NCI-H1105 (cell line): ENCODE data around the gene MGLL.
"Not testable (repeated sequence)": the region's sequence is repeated elsewhere in the genome, so short reads cannot be mapped to it uniquely, and the experiment has no call there.

Source experiments
- DNase-seq: peaks from one replicate; lab custom pipeline; 2025; lab: John Stamatoyannopoulos, UW

The MGLL gene

GRCh38 chr3:127688416-127689265 lies 133.7 kb downstream of the MGLL start:
- no peak for DNase-seq

GRCh38 chr3:127688022-127688415 lies 134.3 kb downstream of the MGLL start:
- DNase-seq = no peak

DNA sequence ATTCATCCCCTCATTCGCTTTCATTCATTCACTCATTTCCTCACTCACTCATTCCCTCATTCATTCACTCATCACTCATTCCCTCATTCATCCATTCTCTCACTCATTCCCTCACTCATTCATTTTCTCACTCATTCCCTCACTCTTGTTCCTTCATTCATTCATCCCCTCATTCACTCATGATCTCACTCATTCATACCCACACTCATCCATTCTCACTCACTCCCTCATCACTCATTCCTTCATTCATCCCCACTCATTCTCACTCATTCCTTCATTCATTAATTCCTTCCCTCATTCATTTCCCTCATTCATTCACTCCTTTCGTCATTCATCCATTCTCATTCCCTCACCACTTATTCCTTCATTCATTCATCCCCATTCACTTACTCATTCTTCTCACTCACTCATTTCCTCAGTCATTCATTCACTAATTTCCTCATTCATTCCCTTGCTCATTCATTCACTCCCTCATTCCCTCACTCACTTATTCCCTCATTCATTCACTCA lies 135.0 kb downstream of the MGLL start:
- no peak for DNase-seq

- no peak for DNase-seq
Measured at GRCh38 chr3:127686512-127686894, 135.8 kb downstream of the MGLL start.

DNA sequence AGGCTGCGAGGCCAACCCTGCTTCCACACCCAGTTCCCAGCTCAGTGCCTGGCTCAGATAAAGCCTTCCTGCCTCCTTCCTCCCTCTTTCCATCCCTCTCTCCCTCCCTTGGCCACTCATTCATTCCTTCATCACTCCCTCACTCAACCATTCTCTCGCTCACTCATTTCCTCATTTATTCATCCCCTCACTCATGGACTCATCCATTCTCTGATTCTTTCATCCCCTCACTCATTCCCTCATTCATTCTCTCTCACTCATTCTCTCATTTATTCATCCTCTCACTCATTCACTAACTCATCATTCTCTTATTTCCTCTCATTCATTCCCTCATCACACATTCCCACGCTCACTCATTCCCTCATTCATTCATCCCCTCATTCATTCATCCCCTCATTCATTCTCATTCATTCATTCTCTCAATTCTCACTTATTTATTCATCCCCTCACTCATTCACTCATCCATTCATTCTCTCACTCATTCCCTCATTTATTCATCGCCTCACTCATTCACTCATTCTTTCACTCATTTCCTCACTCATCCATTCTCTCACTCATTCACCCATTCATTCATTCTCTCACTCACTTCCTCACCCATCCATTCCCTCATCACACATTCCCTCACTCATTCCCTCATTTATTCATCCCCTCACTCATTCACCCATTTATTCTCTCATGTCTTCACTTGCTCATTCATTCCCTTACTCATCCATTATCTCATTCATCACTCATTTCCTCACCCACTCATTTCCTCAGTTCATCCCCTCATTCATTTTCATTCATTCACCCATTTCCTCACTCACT lies 136.4 kb downstream of the MGLL start:
- no peak for DNase-seq

DNA sequence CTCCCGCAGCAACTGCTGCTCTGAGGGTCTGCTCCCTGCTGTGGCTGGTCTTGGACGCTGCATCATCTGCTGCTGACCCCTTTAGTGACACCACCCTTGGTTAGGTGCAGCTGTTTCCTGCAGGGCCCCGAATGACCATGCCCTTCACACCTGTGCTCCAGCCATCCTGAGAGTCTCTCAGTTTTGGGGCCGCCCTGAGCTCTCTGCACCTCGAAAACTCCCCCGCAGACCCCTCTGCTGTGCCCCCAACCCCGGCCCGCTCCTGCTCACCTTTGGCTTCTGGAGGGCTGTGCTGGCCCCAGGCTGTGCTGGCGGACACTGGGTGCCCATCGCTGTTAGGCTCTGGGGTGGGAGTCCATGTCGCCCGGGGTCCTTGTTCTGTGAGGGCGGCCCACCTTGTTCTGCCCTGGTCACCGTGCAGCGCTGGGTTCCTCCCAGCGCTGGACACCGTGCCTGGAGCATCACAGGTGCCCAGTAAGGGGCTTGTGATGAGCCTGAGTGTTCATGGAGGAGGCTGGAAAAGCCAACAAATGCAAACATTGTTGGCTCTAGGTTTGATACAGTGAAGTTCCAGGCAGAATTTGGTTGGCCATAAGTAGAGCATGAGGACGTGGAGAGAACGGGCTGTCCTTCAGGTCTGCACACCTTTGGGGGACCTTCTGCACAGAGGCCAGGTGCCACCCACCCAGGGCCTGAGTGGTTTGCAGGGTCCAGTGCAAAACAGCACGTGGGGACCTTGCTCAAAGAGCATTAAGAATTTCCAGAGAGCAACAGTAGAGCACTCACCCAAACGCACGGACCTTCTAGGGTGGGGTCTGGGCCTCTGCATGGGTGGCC lies 137.2 kb downstream of the MGLL start:
- DNase-seq = no peak

DNA sequence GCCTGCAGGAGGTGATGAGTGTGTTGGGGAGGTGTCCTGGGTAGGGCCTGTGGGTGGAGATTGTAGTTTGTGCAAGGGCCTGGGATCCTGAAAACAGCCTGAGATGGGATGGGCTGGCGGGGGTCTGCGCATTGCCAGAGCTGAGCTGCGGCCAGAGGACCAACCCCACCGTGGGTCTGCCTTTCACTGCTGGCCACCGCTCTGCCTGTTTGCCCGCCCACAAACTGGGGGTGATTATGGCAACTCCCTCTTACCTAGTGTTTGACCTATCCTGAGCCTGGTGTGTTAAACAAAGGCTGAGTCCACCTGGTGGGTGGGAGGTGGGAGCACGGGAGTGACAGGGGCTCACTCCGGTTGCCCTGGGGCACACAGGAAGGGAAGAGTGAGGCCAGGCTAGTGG lies 139.8 kb downstream of the MGLL start:
- no peak for DNase-seq

GRCh38 chr3:127682175-127682554 lies 140.2 kb downstream of the MGLL start:
- DNase-seq = not testable (repeated sequence)

DNA sequence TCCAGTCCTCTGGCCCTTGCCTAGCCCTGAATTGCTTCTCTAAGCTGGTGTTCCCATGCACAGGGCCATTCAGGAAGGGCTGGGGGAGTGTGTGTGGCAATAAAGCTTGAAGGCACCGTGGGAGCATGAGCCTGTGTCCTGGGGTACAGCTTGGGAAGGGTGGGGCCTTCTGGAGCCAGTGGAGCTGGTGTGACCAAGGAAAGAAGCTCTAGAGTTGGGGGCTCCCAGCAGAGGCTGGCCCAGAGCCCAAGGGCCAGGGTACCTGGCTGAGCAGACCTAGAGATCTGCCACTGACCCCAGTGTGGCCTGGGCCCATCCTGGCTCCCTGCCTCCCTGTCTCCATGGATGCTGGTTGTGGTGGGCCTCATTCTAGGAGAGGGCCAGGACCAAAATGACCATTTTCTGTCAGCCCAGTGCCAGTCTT lies 141.5 kb downstream of the MGLL start:
- DNase-seq = no peak

DNA sequence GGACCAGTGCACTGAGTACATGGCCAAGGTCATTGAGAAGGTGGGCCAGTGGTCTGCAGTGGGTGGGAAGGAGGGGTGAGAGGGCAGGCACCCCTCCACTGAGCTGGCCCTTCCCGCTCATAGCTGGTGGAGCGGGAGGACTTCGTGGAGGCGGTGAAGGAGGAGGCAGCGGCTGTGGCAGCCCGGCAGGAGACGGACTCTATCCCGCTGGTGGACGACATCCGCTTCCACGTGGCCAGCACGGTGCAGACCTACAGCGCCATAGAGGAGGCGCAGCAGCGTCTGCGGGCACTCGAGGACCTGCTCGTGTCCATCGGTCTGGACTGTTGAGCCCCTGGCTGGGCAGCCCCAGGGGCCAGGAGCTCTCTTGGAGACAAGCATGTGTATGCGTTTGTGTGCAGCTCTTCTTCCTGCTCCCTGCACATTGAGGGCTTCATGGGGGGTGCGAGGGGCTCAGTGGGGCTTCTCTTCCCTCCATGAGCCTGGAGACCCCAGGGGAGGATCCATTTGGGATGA lies 142.1 kb downstream of the MGLL start:
- no peak for DNase-seq

DNA sequence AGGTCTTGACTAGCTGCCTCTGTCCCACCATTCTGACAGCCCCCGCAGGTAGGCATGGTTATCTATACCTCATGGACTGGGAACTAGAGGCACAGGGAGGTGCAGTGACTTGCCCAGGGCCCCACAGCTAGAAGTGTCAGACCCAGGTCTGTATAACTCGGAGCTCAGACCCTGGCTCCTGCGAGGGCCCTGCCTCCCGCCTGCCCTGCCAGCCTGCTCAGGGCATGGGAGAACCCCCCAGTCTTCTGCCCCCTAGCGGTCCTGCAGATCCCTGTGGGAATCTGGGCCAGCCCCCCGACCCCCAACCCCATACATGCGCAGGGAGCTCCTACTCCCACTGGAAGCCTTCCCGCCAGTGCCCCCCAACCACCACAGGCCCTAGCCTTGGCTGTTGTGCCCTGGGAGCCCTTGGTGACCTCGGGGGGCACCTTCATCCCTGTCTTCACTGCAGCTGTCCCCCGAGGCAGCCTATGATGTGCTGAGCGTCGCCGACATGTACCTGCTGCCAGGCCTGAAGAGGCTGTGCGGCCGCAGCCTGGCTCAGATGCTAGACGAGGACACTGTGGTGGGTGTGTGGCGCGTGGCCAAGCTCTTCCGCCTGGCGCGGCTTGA lies 142.7 kb downstream of the MGLL start:
- DNase-seq = no peak

GRCh38 chr3:127678611-127679533 lies 143.4 kb downstream of the MGLL start:
- no peak for DNase-seq

DNA sequence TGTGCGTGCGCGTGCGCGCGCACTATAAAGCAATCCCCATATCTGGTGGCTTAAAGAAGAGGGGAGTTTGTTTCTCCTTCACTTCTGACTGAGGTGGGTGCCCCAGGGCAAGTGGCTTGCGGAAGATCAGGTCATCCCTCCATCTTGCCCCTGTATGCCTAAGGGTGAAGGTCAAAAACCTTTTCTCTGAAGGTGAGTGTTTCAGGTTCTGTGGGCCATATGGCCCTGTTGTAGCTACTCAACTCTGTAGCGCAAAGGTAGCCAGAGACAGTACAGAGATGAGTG lies 144.1 kb downstream of the MGLL start:
- no peak for DNase-seq

GRCh38 chr3:127677541-127678314 lies 144.6 kb downstream of the MGLL start:
- no peak for DNase-seq

DNA sequence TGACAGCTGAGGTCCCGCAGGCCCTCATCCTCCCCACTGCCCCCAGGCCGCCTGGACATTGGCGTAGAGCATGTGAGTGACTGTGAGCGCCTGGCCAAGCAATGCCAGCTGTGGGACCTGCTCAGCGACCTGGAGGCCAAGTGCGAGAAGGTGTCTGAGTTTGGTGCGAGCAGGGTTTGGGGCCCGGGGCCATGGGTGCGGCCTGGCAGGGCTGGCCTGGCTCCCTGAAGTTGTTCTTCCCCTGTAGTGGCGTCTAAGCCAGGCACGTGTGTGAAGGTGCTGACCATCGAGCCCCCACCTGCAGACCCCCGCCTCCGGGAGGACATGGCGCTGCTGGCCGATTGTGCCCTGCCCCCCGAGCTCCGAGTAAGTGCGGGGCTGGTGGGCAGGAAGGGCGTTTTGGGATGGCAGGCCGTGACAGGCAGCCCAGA lies 145.4 kb downstream of the MGLL start:
- DNase-seq = no peak

GRCh38 chr3:127676456-127676855 lies 145.9 kb downstream of the MGLL start:
- DNase-seq = no peak

DNA sequence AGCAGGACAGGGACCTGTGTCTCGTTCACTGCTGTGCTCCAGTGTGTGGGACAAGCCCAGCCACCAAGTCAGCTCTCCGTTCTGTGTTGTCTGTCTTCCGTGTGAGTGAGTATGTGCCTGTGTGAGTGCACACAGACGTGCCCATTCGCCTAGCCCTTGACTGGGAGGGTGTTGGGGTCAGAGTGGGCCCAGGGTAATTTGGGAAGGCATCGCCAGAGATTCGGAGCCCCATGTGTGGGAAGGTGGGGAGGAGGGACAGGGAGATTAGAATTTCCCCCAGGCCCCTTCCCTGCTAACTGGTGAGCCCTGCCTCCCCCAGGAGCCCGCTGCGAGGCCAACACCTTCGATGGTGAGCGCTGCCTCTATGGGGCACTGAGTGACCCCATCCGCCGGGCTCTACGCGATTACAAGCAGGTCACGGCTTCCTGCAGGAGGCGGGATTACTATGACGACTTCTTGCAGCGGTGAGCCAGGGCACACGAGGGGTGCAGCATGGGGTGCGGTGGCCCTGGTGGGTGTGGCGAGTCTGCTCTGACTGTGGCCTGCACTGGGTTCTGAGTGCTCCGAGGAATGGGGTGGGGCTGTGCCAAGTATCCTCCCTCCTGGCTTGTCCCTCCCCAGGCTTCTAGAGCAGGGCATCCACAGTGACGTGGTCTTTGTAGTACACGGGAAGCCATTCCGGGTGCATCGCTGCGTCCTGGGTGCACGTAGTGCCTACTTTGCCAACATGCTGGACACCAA lies 146.5 kb downstream of the MGLL start:
- DNase-seq = no peak

DNA sequence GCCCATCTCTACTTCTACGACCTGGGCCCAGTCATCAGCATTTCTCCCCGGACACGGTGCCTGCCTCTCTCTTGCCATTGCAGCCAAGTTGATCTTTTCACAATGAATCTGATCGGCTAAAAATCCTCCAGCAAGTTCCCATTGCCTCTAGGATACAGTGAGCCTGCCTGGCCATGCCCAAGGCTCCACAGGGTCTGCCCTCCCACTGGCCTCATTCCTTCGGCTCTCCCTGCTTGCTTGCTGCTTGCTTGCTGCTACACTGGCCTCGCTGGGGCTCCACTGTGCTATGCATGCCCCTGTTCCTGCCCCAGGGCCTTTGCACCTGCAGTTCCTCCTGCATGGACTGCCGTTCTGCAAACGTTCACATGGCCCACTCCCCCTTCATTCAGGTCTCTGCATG lies 147.5 kb downstream of the MGLL start:
- DNase-seq = no peak

DNA sequence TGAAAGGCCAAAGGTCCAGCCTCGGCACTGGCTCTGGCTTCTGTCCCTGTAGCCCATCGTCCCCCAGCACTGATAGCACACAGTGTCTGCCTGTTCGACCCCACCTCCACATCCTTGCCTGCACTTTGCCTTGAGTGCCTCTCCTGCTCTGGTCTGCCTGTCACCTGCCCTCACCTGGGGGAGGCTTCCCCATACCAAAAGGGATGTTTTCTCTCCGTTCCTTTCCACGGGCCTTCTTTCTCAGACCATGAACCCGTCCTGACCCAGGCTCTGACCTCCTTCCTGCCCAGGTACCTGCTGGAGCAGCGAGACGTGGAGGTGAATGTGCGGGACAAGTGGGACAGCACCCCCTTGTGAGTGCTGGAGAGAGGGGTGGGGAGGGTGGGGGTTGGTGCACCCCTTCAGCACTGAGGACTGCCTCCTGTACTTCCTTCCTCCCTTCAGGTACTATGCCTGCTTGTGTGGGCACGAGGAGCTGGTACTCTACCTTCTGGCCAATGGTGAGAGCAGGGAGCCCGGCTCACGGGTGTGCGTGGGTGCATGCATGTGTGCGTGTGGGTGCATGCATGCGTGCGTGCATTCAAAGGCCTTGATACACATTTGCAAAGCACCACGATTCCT lies 148.1 kb downstream of the MGLL start:
- no peak for DNase-seq
